ENCODE results near the gene OR51E1. TPM values are rescaled to one million over a fixed set of nuclear protein-coding genes. Genes with fewer than 3 reads are reported as not detected.
A peak's percentile ranks its signal among the peaks of the same experiment; 100 is the strongest.

Gene OR51E1
- total and polyA plus RNA-seq, 2 donors (not counting 1 experiment from before 2014, with no cell fraction given): not detected

GRCh38 chr11:4619514-4619913 lies 24.3 kb upstream of the OR51E1 start:
- H3K27me3 Mint-ChIP-seq: peaks cover 43% of the 10 kb centered on the region
- no peak for DNase-seq
- H3K4me3 Mint-ChIP-seq: no peak overlapping the region
- H3K4me1 ChIP-seq (ENCODE audit: control insufficient read depth in 2 of 2, insufficient read depth in 2 of 2, low read length in 2 of 2): no peaks in the 10 kb centered on the region
- no peaks in the 10 kb centered on the region for H3K9me3 ChIP-seq (ENCODE audit: control extremely low read depth in 1 of 3, control insufficient read depth in 2 of 3, insufficient read depth in 1 of 3, low read length in 2 of 3)
- CTCF ChIA-PET: no interaction called here
- no peaks in the 10 kb centered on the region for H3K4me1 Mint-ChIP-seq
- H3K27me3 ChIP-seq (replicated peaks in 1 of 4; ENCODE audit: control extremely low read depth in 1 of 4, control insufficient read depth in 3 of 4, insufficient read depth in 4 of 4, low read length in 3 of 4): peaks cover 0 to 12% (median 3%) of the 10 kb centered on the region in 4 experiments
- TF ChIP-seq CTCF (IDR thresholded peaks at IDR 0.05) (no peak), EZH2 (IDR thresholded peaks at IDR 0.05; ENCODE audit: borderline replicate concordance, insufficient read depth, low read depth, low read length, poor library complexity, severe bottlenecking) (no peak)
- intact Hi-C loops (cut with micrococcal nuclease): no loop called here
- no peaks in the 10 kb centered on the region for H3K36me3 ChIP-seq (replicated peaks in 1 of 2; ENCODE audit: control extremely low read depth in 1 of 2, control insufficient read depth in 1 of 2, extremely low read depth in 1 of 2, insufficient read depth in 2 of 2, low read length in 1 of 2)
- H3K4me3 ChIP-seq (ENCODE audit: control extremely low read depth in 1 of 5, extremely low read depth in 1 of 5, insufficient read depth in 1 of 5, low read depth in 2 of 5, low read length in 4 of 5): no peak overlapping the region
- ATAC-seq (ENCODE audit: low read depth): no peak
- H3K9ac ChIP-seq (ENCODE audit: low read length): no peak overlapping the region
- no peak overlapping the region for H2AFZ ChIP-seq (ENCODE audit: insufficient read depth, low read depth, low read length, poor library complexity, severe bottlenecking)
- no peak overlapping the region for H3K27ac Mint-ChIP-seq
- WGBS (ENCODE audit: insufficient coverage): 73% methylated on average over 3 of the region's 9 CpGs
- no peaks in the 10 kb centered on the region for H4K20me1 ChIP-seq (ENCODE audit: control insufficient read depth, insufficient read depth, low read length, poor library complexity, severe bottlenecking)
- no peaks in the 10 kb centered on the region for H3K79me2 ChIP-seq (ENCODE audit: control insufficient read depth, insufficient read depth, low read length)
- POLR2A ChIA-PET: no interaction called here
- H3K4me2 ChIP-seq (replicated peaks; ENCODE audit: low read depth, low read length, poor library complexity, severe bottlenecking): no peak overlapping the region
- no peak overlapping the region for H3K27ac ChIP-seq (ENCODE audit: low read length in 2 of 2)
- no peaks in the 10 kb centered on the region for H3K9me3 Mint-ChIP-seq (ENCODE audit: insufficient read depth)

GRCh38 chr11:4626207-4627099 lies 17.3 kb upstream of the OR51E1 start:
- WGBS (ENCODE audit: insufficient coverage): 73% methylated on average over 8 of the region's 15 CpGs
- Histone ChIP-seq H3K27ac (ENCODE audit: low read length in 2 of 2) (no peak overlapping the region), H2AFZ (ENCODE audit: insufficient read depth, low read depth, low read length, poor library complexity, severe bottlenecking) (no peak overlapping the region), H3K4me2 (replicated peaks; ENCODE audit: low read depth, low read length, poor library complexity, severe bottlenecking) (no peak overlapping the region), H3K9ac (ENCODE audit: low read length) (no peak overlapping the region), H3K4me3 (ENCODE audit: control extremely low read depth in 1 of 5, extremely low read depth in 1 of 5, insufficient read depth in 1 of 5, low read depth in 2 of 5, low read length in 4 of 5) (no peak overlapping the region), H3K79me2 (ENCODE audit: control insufficient read depth, insufficient read depth, low read length) (no peaks in the 10 kb centered on the region), H3K9me3 (ENCODE audit: control extremely low read depth in 1 of 3, control insufficient read depth in 2 of 3, insufficient read depth in 1 of 3, low read length in 2 of 3) (peaks cover 0 to 14% (median 6%) of the 10 kb centered on the region in 3 donors), H3K4me1 (ENCODE audit: control insufficient read depth in 2 of 2, insufficient read depth in 2 of 2, low read length in 2 of 2) (no peaks in the 10 kb centered on the region), H4K20me1 (ENCODE audit: control insufficient read depth, insufficient read depth, low read length, poor library complexity, severe bottlenecking) (no peaks in the 10 kb centered on the region), H3K36me3 (replicated peaks in 1 of 2; ENCODE audit: control extremely low read depth in 1 of 2, control insufficient read depth in 1 of 2, extremely low read depth in 1 of 2, insufficient read depth in 2 of 2, low read length in 1 of 2) (no peaks in the 10 kb centered on the region), H3K27me3 (replicated peaks in 1 of 4; ENCODE audit: control extremely low read depth in 1 of 4, control insufficient read depth in 3 of 4, insufficient read depth in 4 of 4, low read length in 3 of 4) (peaks cover 0 to 10% (median 8%) of the 10 kb centered on the region in 4 experiments)
- Mint-ChIP-seq H3K4me3 (no peak overlapping the region), H3K27me3 (peaks cover 51% of the 10 kb centered on the region), H3K27ac (no peak overlapping the region), H3K4me1 (no peaks in the 10 kb centered on the region), H3K9me3 (ENCODE audit: insufficient read depth) (peaks cover 11% of the 10 kb centered on the region)
- ChIA-PET CTCF (interaction anchor here (2.3 kb wide), 1 partner anchor 11 kb away, joined by 24 read pairs; the partner anchor contains the start of gene OR51D1), POLR2A (no interaction called here)
- DNase-seq (peak; percentile 46), ATAC-seq (ENCODE audit: low read depth) (no peak)
- intact Hi-C loops (cut with micrococcal nuclease): no loop called here
- TF ChIP-seq EZH2 (IDR thresholded peaks at IDR 0.05; ENCODE audit: borderline replicate concordance, insufficient read depth, low read depth, low read length, poor library complexity, severe bottlenecking) (no peak), CTCF (IDR thresholded peaks at IDR 0.05) (peak; percentile 69)

Data from B cell (primary cell).